ENCODE results near the gene KLF3. TPM values are rescaled to one million over a fixed set of nuclear protein-coding genes. Genes with fewer than 3 reads are reported as not detected.

Gene KLF3
- total and polyA plus RNA-seq, 2 of the 8 experiments (the other 6 are each of a cell fraction or from before 2014, with no cell fraction given): 8.0 to 14.9 TPM

- DNase-seq (ENCODE audit: low read depth in 1 of 2, low spot score in 2 of 2) (no peak), FAIRE-seq (no peak)
- Histone ChIP-seq H2AK5ac (ENCODE audit: low read depth, low read length) (no peak overlapping the region), H2BK12ac (ENCODE audit: low read depth, low read length) (no peak overlapping the region), H3K9ac (replicated peaks in 1 of 4; ENCODE audit: extremely low read depth in 1 of 4, low read depth in 3 of 4, low read length in 3 of 4) (no peak overlapping the region), H3K79me1 (ENCODE audit: low read depth, low read length) (no peaks in the 10 kb centered on the region), H3K4me3 (ENCODE audit: extremely low read depth in 1 of 4, insufficient read depth in 2 of 4, low read depth in 3 of 4, low read length in 4 of 4) (no peak overlapping the region), H2BK15ac (ENCODE audit: low read length) (no peak overlapping the region), H3K27me3 (replicated peaks in 1 of 4; ENCODE audit: control insufficient read depth in 3 of 4, extremely low read depth in 1 of 4, insufficient read depth in 3 of 4, low read length in 3 of 4) (no peaks in the 10 kb centered on the region), H2AFZ (ENCODE audit: low read length) (no peak overlapping the region), H3K4ac (replicated peaks; ENCODE audit: insufficient read length, low read depth, low read length) (no peak overlapping the region), H3K23ac (ENCODE audit: insufficient read length) (no peak overlapping the region), H3K4me2 (ENCODE audit: insufficient read depth in 1 of 2, low read depth in 2 of 2, low read length in 2 of 2) (no peak overlapping the region), H3K18ac (ENCODE audit: extremely low read depth, low read length) (no peak overlapping the region), H2BK20ac (ENCODE audit: low read length) (no peak overlapping the region), H3K23me2 (ENCODE audit: low read depth, low read length) (no peaks in the 10 kb centered on the region), H3K27ac (ENCODE audit: low read depth, low read length) (no peak overlapping the region), H3K14ac (ENCODE audit: insufficient read length) (no peak overlapping the region), H2BK120ac (replicated peaks; ENCODE audit: low read depth, low read length) (no peak overlapping the region), H3K4me1 (replicated peaks in 1 of 4; ENCODE audit: control insufficient read depth in 3 of 4, insufficient read depth in 4 of 4, low read length in 3 of 4) (no peaks in the 10 kb centered on the region), H3K56ac (replicated peaks; ENCODE audit: insufficient read length, low read depth, low read length) (no peak overlapping the region), H3K36me3 (ENCODE audit: control insufficient read depth in 2 of 4, insufficient read depth in 4 of 4, low read length in 3 of 4) (no peaks in the 10 kb centered on the region), H3K9me3 (ENCODE audit: insufficient read depth in 2 of 2, low read depth in 1 of 2, low read length in 1 of 2) (no peaks in the 10 kb centered on the region; a peak in 1 of 4 replicates), H4K91ac (replicated peaks; ENCODE audit: insufficient read length, low read length) (no peak overlapping the region), H4K20me1 (replicated peaks in 1 of 2; ENCODE audit: control insufficient read depth in 1 of 2, insufficient read depth in 2 of 2, low read length in 2 of 2) (no peaks in the 10 kb centered on the region), H4K5ac (ENCODE audit: insufficient read length, low read depth, low read length) (no peak overlapping the region), H2BK5ac (ENCODE audit: low read depth, low read length) (no peak overlapping the region), H3K79me2 (ENCODE audit: control insufficient read depth in 1 of 2, insufficient read depth in 2 of 2, low read length in 2 of 2) (no peaks in the 10 kb centered on the region), H4K8ac (ENCODE audit: extremely low read depth, insufficient read depth, low read length) (no peak overlapping the region)
- ChIA-PET CTCF (ENCODE audit: partially characterized antibody) (interaction anchor here (0.9 to 2.0 kb wide), 4 partner anchors 9 to 536 kb away, joined by 3 to 5 read pairs (median 4); no protein-coding TSS in a partner anchor), POLR2A (ENCODE audit: partially characterized antibody) (no interaction called here)
- WGBS, 2 experiments (ENCODE audit: extremely low coverage in 1 of 2, insufficient coverage in 1 of 2, insufficient read length in 1 of 2, insufficient replicate concordance in 2 of 2, low coverage in 1 of 2, low lambda C conversion rate in 2 of 2, missing lambda C conversion rate in 1 of 2): 63% methylated on average over 4 of the region's 4 CpGs; no CpG with 5 or more reads in 1 of the 2 experiments
- TF ChIP-seq RFX5 (IDR thresholded peaks at IDR 0.05; ENCODE audit: borderline replicate concordance, low read depth, low read length) (no peak), JUN (IDR thresholded peaks at IDR 0.05; ENCODE audit: low read depth, low read length) (no peak)
Observed at GRCh38 chr4:38715050-38715449, 51.1 kb downstream of the KLF3 start.
